Stomach (tissue), 4 donors: ENCODE measurements around the gene CNOT2.

Source experiments
- CTCF ChIP-seq, 7 experiments: fragments of 450-650 bp in 4 of 7; fragments of 200-600 bp in 3 of 7; sonication (generic) in 3 of 7; IDR thresholded peaks; one replicate each; pipeline ENCODE4 v1.5.1; 2016 to 2019; ENCODE audit warnings: antibody characterized with exemption in 7 of 7, control low read depth in 2 of 7, mild to moderate bottlenecking in 1 of 7
- EP300 ChIP-seq: sonication (generic); formaldehyde crosslinking; IDR thresholded peaks from one replicate; pipeline ENCODE4 v1.6.1; 2017; ENCODE audit warnings: antibody characterized with exemption
- POLR2AphosphoS5 ChIP-seq, 3 donors: sonication (generic); formaldehyde crosslinking; IDR thresholded peaks; one replicate each; pipeline ENCODE4 v1.6.1; 2016; ENCODE audit warnings: antibody characterized with exemption in 3 of 3

GRCh38 chr12:70354787-70355186 is 111.6 kb downstream of the CNOT2 start:
- TF ChIP-seq POLR2AphosphoS5 (IDR thresholded peaks at IDR 0.05) (no peak), CTCF (IDR thresholded peaks at IDR 0.05) (no peak), EP300 (no peak)
